Measurements from ENCODE around the gene PSME3IP1. TPM values are rescaled to one million over a fixed set of nuclear protein-coding genes. Genes with fewer than 3 reads are reported as not detected.

The PSME3IP1 gene
- total and polyA plus RNA-seq, 2 experiments from 2014 or later, result 78.0 to 105 TPM

DNA sequence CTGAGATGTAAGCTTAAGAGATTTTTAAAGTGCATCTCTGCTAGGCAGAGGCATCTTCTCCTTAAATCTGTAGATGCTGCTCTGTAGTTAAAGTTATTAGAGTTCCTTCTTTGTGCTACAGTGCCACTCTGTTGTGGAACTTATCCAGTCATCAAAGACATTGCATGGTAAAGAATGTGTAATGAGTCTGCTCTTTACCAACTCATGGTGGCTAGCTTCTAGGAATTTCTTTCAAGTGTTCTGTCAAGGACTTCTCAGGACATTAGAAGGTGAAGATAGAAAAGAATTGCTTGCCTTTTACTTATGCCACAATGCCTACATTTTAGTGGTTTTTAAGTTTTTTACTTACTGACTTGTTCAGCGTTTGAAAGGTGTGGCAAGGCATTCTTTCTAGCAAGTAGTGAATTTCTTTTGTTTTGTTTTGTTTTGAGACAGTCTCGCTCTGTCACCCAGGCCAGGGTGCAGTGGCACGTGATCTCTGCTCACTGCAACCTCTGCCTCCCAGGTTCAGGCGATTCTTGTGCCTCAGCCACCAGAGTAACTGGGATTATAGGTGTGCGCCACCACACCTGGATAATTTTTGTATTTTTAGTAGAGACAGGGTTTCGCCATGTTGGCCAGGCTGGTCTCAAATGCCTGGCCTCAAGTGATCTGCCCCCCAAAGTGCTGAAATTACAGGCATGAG, 39.0 kb upstream of the PSME3IP1 start:
- no peaks in the 10 kb centered on the region for H3K79me2 ChIP-seq (replicated peaks; ENCODE audit: insufficient read depth)
- H3K4me3 ChIP-seq, result no peak overlapping the region
- no peak overlapping the region for H3K27ac Mint-ChIP-seq
- H3K27me3 Mint-ChIP-seq (ENCODE audit: insufficient read depth, low read depth, poor library complexity), result no peaks in the 10 kb centered on the region
- H3K4me2 ChIP-seq, result no peak overlapping the region
- no peaks in the 10 kb centered on the region for H3K4me1 ChIP-seq (ENCODE audit: insufficient read depth)
- no peak overlapping the region for H3K4me3 Mint-ChIP-seq
- no peak overlapping the region for H2AFZ ChIP-seq
- no peaks in the 10 kb centered on the region for H3K27me3 ChIP-seq (ENCODE audit: insufficient read depth)
- H3K27ac ChIP-seq (ENCODE audit: low read depth), result no peak overlapping the region
- no peaks in the 10 kb centered on the region for H3F3A ChIP-seq (replicated peaks; ENCODE audit: low read depth)
- 0 out of 2 replicates have a peak, but pooled peaks cover 6% of the 10 kb centered on the region for H4K20me1 ChIP-seq (replicated peaks; ENCODE audit: insufficient read depth)
- ATAC-seq (no peak), DNase-seq (ENCODE audit: low spot score) (no peak)
- peaks cover 15% of the 10 kb centered on the region; the same call in 1 of the 2 replicates for H3K36me3 ChIP-seq (ENCODE audit: insufficient read depth)
- H3K36me3 Mint-ChIP-seq (ENCODE audit: low read depth), result peaks cover 35% of the 10 kb centered on the region
- no peaks in the 10 kb centered on the region for H3K9me3 Mint-ChIP-seq
- no peaks in the 10 kb centered on the region for H3K9me2 ChIP-seq (ENCODE audit: insufficient read depth)
- TF ChIP-seq ZNF114 (CRISPR knock-in tag; IDR thresholded peaks at IDR 0.05) (no peak), ZNF331 (CRISPR knock-in tag; IDR thresholded peaks at IDR 0.05; ENCODE audit: low read depth) (no peak), STAT1 (IDR thresholded peaks at IDR 0.05; ENCODE audit: unreplicated experiment) (no peak), NANOG (IDR thresholded peaks at IDR 0.05; ENCODE audit: borderline replicate concordance) (no peak), CREB1 (CRISPR knock-in tag; IDR thresholded peaks at IDR 0.05; ENCODE audit: low read depth) (no peak), EZH2phosphoT487 (IDR thresholded peaks at IDR 0.05; ENCODE audit: unreplicated experiment) (no peak), JUNB (IDR thresholded peaks at IDR 0.05; ENCODE audit: unreplicated experiment) (no peak)
- TF ChIP-seq, protein P1, sequence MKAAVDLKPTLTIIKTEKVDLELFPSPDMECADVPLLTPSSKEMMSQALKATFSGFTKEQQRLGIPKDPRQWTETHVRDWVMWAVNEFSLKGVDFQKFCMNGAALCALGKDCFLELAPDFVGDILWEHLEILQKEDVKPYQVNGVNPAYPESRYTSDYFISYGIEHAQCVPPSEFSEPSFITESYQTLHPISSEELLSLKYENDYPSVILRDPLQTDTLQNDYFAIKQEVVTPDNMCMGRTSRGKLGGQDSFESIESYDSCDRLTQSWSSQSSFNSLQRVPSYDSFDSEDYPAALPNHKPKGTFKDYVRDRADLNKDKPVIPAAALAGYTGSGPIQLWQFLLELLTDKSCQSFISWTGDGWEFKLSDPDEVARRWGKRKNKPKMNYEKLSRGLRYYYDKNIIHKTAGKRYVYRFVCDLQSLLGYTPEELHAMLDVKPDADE (IDR thresholded peaks at IDR 0.05), result no peak
- TF ChIP-seq, protein P2, sequence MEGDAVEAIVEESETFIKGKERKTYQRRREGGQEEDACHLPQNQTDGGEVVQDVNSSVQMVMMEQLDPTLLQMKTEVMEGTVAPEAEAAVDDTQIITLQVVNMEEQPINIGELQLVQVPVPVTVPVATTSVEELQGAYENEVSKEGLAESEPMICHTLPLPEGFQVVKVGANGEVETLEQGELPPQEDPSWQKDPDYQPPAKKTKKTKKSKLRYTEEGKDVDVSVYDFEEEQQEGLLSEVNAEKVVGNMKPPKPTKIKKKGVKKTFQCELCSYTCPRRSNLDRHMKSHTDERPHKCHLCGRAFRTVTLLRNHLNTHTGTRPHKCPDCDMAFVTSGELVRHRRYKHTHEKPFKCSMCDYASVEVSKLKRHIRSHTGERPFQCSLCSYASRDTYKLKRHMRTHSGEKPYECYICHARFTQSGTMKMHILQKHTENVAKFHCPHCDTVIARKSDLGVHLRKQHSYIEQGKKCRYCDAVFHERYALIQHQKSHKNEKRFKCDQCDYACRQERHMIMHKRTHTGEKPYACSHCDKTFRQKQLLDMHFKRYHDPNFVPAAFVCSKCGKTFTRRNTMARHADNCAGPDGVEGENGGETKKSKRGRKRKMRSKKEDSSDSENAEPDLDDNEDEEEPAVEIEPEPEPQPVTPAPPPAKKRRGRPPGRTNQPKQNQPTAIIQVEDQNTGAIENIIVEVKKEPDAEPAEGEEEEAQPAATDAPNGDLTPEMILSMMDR (conservative IDR thresholded peaks at IDR 0.05; ENCODE audit: low read depth in 2 of 2), result no peak
- TF ChIP-seq, protein P3, sequence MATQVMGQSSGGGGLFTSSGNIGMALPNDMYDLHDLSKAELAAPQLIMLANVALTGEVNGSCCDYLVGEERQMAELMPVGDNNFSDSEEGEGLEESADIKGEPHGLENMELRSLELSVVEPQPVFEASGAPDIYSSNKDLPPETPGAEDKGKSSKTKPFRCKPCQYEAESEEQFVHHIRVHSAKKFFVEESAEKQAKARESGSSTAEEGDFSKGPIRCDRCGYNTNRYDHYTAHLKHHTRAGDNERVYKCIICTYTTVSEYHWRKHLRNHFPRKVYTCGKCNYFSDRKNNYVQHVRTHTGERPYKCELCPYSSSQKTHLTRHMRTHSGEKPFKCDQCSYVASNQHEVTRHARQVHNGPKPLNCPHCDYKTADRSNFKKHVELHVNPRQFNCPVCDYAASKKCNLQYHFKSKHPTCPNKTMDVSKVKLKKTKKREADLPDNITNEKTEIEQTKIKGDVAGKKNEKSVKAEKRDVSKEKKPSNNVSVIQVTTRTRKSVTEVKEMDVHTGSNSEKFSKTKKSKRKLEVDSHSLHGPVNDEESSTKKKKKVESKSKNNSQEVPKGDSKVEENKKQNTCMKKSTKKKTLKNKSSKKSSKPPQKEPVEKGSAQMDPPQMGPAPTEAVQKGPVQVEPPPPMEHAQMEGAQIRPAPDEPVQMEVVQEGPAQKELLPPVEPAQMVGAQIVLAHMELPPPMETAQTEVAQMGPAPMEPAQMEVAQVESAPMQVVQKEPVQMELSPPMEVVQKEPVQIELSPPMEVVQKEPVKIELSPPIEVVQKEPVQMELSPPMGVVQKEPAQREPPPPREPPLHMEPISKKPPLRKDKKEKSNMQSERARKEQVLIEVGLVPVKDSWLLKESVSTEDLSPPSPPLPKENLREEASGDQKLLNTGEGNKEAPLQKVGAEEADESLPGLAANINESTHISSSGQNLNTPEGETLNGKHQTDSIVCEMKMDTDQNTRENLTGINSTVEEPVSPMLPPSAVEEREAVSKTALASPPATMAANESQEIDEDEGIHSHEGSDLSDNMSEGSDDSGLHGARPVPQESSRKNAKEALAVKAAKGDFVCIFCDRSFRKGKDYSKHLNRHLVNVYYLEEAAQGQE (IDR thresholded peaks at IDR 0.05; ENCODE audit: unreplicated experiment), result no peak
- no peaks in the 10 kb centered on the region for H3K4me1 Mint-ChIP-seq

Measured in GM23338 (cell line).